HCT116 (cell line): ENCODE measurements around the gene CNNM3. TPM values are rescaled to one million over a fixed set of nuclear protein-coding genes. Genes with fewer than 3 reads are reported as not detected.

Source experiments
- ATAC-seq: fragments of 200-7000 bp; cut with Tn5 transposase; 2 replicates; pipeline ENCODE4 v1.9.1; 2020; ENCODE audit warnings: mild to moderate bottlenecking, moderate library complexity
- BruUV-seq: library from RNA; stranded (reverse); fragments of 400-500 nt; replicated peaks from 2 replicates; lab custom pipeline; 2021; lab: Mats Ljungman, UMichigan
- CTCF ChIA-PET: fragments of 300-600 bp; sonication (Branson Sonifier 250); formaldehyde crosslinking; loops from one replicate; lab custom pipeline; 2021; ENCODE audit warnings: antibody characterized with exemption; lab: Charles Lee
- POLR2A ChIA-PET: fragments of 300-600, 350-600 bp; sonication (Branson Sonifier 250); formaldehyde crosslinking; loops from one replicate; lab custom pipeline; 2021; ENCODE audit warnings: antibody characterized with exemption; lab: Charles Lee
- RAD21 ChIA-PET, 2 experiments: fragments of 300-600 bp; sonication (Branson Sonifier 250); formaldehyde crosslinking; loops; one replicate each; lab custom pipeline; 2023; ENCODE audit warnings: low total read pairs in 2 of 2; ENCODE audit not compliant: uncharacterized antibody in 2 of 2, unreplicated experiment in 2 of 2, low non-redundant PET in 1 of 2; lab: Charles Lee
- DNase-seq: peaks from one replicate; pipeline ENCODE4 v3.0.0-alpha.2; 2010; ENCODE audit warnings: low read depth, low spot score
- H2AFZ ChIP-seq: fragments of 200-600 bp; shearing (Covaris generic), sonication (generic); 2 replicates; pipeline ENCODE4 v1.6.1; 2017; ENCODE audit warnings: low read depth, mixed run types, mixed read lengths, antibody characterized with exemption, low read length; ENCODE audit not compliant: poor library complexity, severe bottlenecking
- H3K27ac ChIP-seq: 2 replicates; pipeline ENCODE4 v1.5.1; 2012; ENCODE audit warnings: low read depth, low read length
- H3K27me3 ChIP-seq: fragments of 200-600 bp; sonication (generic); 2 replicates; pipeline ENCODE4 v1.6.1; 2016; ENCODE audit warnings: mixed run types, low read length, mixed read lengths; ENCODE audit not compliant: insufficient read depth
- H3K36me3 ChIP-seq, 2 experiments: fragments of 200-500 bp in 1 of 2; fragments of 200-600 bp in 1 of 2; sonication (Bioruptor generic) in 1 of 2; sonication (generic) in 1 of 2; 2 replicates each; pipeline versions ENCODE4 v1.5.1 to v1.6.1; 2014 to 2016; ENCODE audit warnings: low read length in 2 of 2, inconsistent platforms in 1 of 2, mixed read lengths in 1 of 2, mixed run types in 1 of 2; ENCODE audit not compliant: insufficient read depth in 2 of 2, control insufficient read depth in 1 of 2
- H3K4me1 ChIP-seq, 2 experiments: fragments of 200-600 bp in 1 of 2; sonication (generic) in 1 of 2; 2 replicates each; pipeline versions ENCODE4 v1.5.1 to v1.6.1; 2012 to 2017; ENCODE audit warnings: low read length in 2 of 2, inconsistent platforms in 1 of 2, mild to moderate bottlenecking in 1 of 2, mixed read lengths in 1 of 2, mixed run types in 1 of 2, moderate library complexity in 1 of 2; ENCODE audit not compliant: insufficient read depth in 2 of 2, control insufficient read depth in 1 of 2
- H3K4me2 ChIP-seq: fragments of 200-600 bp; sonication (generic); 2 replicates; pipeline ENCODE4 v1.6.1; 2017; ENCODE audit warnings: mixed run types, low read length, mixed read lengths
- H3K4me3 ChIP-seq, 2 experiments: fragments of 200-600 bp in 1 of 2; sonication (generic) in 1 of 2; replicated peaks in 1 of 2; 2 replicates each; pipeline ENCODE4 v1.5.1; 2011 to 2016; ENCODE audit warnings: low read length in 2 of 2, control low read depth in 1 of 2, low read depth in 1 of 2, mild to moderate bottlenecking in 1 of 2, mixed read lengths in 1 of 2, mixed run types in 1 of 2
- H3K79me2 ChIP-seq: fragments of 200-600 bp; sonication (generic); 2 replicates; pipeline ENCODE4 v1.6.1; 2017; ENCODE audit warnings: mild to moderate bottlenecking, mixed run types, low read length, moderate library complexity, mixed read lengths; ENCODE audit not compliant: insufficient read depth
- H3K9ac ChIP-seq: fragments of 200-600 bp; sonication (generic); 2 replicates; pipeline ENCODE4 v1.6.1; 2016; ENCODE audit warnings: low read length, mixed read lengths
- H3K9me2 ChIP-seq: fragments of 200-600 bp; sonication (generic), shearing (Covaris generic); 2 replicates; pipeline ENCODE4 v1.6.1; 2017; ENCODE audit warnings: mixed run types, mild to moderate bottlenecking, moderate library complexity; ENCODE audit not compliant: insufficient read depth
- H3K9me3 ChIP-seq, 2 experiments: fragments of 200-500 bp in 1 of 2; fragments of 200-600 bp in 1 of 2; sonication (Bioruptor generic) in 1 of 2; sonication (generic) in 1 of 2; 2 replicates each; pipeline ENCODE4 v1.6.1; 2014 to 2017; ENCODE audit warnings: low read length in 2 of 2, mixed read lengths in 2 of 2, inconsistent platforms in 1 of 2, low read depth in 1 of 2, mild to moderate bottlenecking in 1 of 2, mixed run types in 1 of 2, moderate library complexity in 1 of 2; ENCODE audit not compliant: control insufficient read depth in 1 of 2, insufficient read depth in 1 of 2
- H4K20me1 ChIP-seq: fragments of 200-600 bp; sonication (generic), shearing (Covaris generic); 2 replicates; pipeline ENCODE4 v1.6.1; 2017; ENCODE audit warnings: mixed run types, mild to moderate bottlenecking, moderate library complexity; ENCODE audit not compliant: insufficient read depth
- EZH2 ChIP-seq: fragments of 200-600 bp; sonication (generic); IDR thresholded peaks from 2 replicates; pipeline ENCODE4 v1.6.1; 2017; ENCODE audit warnings: antibody characterized with exemption, mixed run types
- EZH2phosphoT487 ChIP-seq: fragments of 200-600 bp; IDR thresholded peaks from 2 replicates; pipeline ENCODE4 v1.6.1; 2018; ENCODE audit warnings: antibody characterized with exemption, borderline replicate concordance
- FOSL1 ChIP-seq: IDR thresholded peaks from 2 replicates; pipeline ENCODE4 v1.6.1; 2012; ENCODE audit warnings: low read depth
- YY1 ChIP-seq: IDR thresholded peaks from 2 replicates; pipeline ENCODE4 v1.6.1; 2011; ENCODE audit warnings: low read length, low read depth, moderate library complexity, mild to moderate bottlenecking; ENCODE audit not compliant: insufficient replicate concordance; ENCODE audit errors: extremely low read depth
- ZNF274 ChIP-seq: fragments of 200-500 bp; sonication (Bioruptor generic); IDR thresholded peaks from 2 replicates; pipeline ENCODE4 v1.6.1; 2014; ENCODE audit warnings: mild to moderate bottlenecking, low read depth, low read length, inconsistent platforms
- intact Hi-C: fragments of 100-400 bp; cut with micrococcal nuclease; formaldehyde crosslinking; loops from 2 replicates; pipeline ENCODE4 v1.10.0; 2022
- total RNA-seq: library from RNA; stranded (reverse); gene quantifications from one replicate; pipeline ENCODE4 v1.2.1, GENCODE V29; 2021; ENCODE audit not compliant: unreplicated experiment
- TF ChIP-seq, protein P1 (sequence below): IDR thresholded peaks from 2 replicates; pipeline ENCODE4 v1.6.1; 2012
- TF ChIP-seq, protein P2 (sequence below): IDR thresholded peaks from 2 replicates; pipeline ENCODE4 v1.6.1; 2012; ENCODE audit warnings: low read depth

Gene CNNM3
- total RNA-seq, 1 experiment from 2014 or later = 31.1 TPM

DNA sequence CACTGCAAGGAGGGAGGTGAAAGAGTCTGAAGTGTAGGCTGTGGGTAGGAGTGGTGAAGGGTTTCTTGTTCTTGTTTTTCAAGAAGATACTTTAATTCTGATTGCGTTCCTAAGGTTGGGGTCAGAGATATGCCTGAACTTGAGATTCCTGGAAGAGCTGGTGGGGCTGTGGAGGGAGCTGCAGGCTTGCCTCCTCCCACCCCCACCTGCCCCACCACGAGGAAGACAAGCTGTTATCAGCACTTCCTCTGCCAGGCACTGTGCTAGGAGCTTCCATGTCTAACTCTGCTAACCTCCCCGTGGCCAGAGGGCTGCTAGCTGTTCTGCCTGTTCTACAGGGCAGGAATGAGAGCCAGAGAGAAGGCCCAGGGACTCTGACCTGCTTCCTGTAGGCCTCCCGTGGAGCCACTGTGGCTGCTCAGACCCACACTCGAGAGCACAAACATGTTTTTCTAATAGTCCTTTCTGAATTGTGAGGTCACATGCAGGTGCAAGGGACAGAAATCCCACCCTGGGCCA lies 14.0 kb downstream of the CNNM3 start:
- Histone ChIP-seq H4K20me1 (no peaks in the 10 kb centered on the region), H3K4me1 (peaks cover 0 to 12% of the 10 kb centered on the region in 2 experiments; a peak in 2 of 4 replicates), H3K4me3 (no peak overlapping the region), H3K4me2 (no peak overlapping the region), H3K9me2 (no peaks in the 10 kb centered on the region), H3K36me3 (peaks cover 34 to 39% of the 10 kb centered on the region in 2 experiments; a peak in 3 of 4 replicates), H3K27me3 (no peaks in the 10 kb centered on the region), H3K9ac (no peak overlapping the region), H3K79me2 (no peaks in the 10 kb centered on the region; the same call in 1 of the 2 replicates), H2AFZ (no peak overlapping the region), H3K9me3 (no peaks in the 10 kb centered on the region), H3K27ac (no peak overlapping the region)
- intact Hi-C loops = no loop called here
- ChIA-PET CTCF (no interaction called here), RAD21 (no interaction called here), POLR2A (no interaction called here)
- DNase-seq (no peak), ATAC-seq (no peak)
- BruUV-seq = no TSS peak
- TF ChIP-seq YY1 (no peak), ZNF274 (no peak), FOSL1 (no peak)
- TF ChIP-seq, protein P1, sequence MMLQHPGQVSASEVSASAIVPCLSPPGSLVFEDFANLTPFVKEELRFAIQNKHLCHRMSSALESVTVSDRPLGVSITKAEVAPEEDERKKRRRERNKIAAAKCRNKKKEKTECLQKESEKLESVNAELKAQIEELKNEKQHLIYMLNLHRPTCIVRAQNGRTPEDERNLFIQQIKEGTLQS = no peak

DNA sequence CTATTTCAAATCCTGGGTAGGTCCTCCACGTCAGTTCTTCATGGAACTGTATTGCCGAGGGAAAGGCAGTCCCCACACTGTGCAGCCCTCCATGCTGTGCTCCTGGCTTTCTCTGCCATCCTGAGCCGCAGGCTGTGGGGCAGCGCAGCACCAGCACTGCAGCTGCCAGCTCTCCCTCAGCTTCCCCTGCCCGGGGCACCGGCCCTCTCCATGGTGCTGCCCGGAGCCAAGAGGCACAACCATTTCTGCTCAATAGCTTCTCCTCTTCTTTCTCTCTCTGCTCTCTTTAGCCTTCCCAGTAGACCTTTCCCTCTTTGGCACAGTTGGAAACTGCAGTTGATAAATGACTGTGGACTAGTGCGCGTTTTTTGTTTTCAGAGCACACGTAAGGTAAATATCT lies 15.6 kb downstream of the CNNM3 start:
- Histone ChIP-seq H3K4me3 (no peak overlapping the region), H3K9me3 (no peaks in the 10 kb centered on the region), H3K27me3 (no peaks in the 10 kb centered on the region), H3K27ac (no peak overlapping the region), H3K36me3 (peaks cover 32 to 39% of the 10 kb centered on the region in 2 experiments; a peak in 3 of 4 replicates), H3K4me1 (peaks cover 0 to 12% of the 10 kb centered on the region in 2 experiments; a peak in 2 of 4 replicates), H3K9ac (no peak overlapping the region), H3K4me2 (no peak overlapping the region), H3K79me2 (no peaks in the 10 kb centered on the region), H4K20me1 (no peaks in the 10 kb centered on the region), H3K9me2 (no peaks in the 10 kb centered on the region), H2AFZ (no peak overlapping the region)
- no peak for ATAC-seq
- CTCF ChIA-PET = no interaction called here
- TF ChIP-seq, protein P2, sequence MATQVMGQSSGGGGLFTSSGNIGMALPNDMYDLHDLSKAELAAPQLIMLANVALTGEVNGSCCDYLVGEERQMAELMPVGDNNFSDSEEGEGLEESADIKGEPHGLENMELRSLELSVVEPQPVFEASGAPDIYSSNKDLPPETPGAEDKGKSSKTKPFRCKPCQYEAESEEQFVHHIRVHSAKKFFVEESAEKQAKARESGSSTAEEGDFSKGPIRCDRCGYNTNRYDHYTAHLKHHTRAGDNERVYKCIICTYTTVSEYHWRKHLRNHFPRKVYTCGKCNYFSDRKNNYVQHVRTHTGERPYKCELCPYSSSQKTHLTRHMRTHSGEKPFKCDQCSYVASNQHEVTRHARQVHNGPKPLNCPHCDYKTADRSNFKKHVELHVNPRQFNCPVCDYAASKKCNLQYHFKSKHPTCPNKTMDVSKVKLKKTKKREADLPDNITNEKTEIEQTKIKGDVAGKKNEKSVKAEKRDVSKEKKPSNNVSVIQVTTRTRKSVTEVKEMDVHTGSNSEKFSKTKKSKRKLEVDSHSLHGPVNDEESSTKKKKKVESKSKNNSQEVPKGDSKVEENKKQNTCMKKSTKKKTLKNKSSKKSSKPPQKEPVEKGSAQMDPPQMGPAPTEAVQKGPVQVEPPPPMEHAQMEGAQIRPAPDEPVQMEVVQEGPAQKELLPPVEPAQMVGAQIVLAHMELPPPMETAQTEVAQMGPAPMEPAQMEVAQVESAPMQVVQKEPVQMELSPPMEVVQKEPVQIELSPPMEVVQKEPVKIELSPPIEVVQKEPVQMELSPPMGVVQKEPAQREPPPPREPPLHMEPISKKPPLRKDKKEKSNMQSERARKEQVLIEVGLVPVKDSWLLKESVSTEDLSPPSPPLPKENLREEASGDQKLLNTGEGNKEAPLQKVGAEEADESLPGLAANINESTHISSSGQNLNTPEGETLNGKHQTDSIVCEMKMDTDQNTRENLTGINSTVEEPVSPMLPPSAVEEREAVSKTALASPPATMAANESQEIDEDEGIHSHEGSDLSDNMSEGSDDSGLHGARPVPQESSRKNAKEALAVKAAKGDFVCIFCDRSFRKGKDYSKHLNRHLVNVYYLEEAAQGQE = peak; percentile 40
- TF ChIP-seq EZH2 (no peak), EZH2phosphoT487 (no peak)
- RAD21 ChIA-PET = no interaction called here
- POLR2A ChIA-PET = no interaction called here
- DNase-seq = no peak
- intact Hi-C loops = no loop called here
- no TSS peak for BruUV-seq
